Lower leg skin (tissue), 3 donors: ENCODE measurements around the gene ANAPC10.

Experiments used
- CTCF ChIP-seq, 3 donors: fragments of 450-650 bp; IDR thresholded peaks; one replicate each; pipeline ENCODE4 v1.5.1; 2016; ENCODE audit warnings: antibody characterized with exemption in 3 of 3, mild to moderate bottlenecking in 3 of 3, moderate library complexity in 2 of 3
- POLR2A ChIP-seq, 2 donors: fragments of 450-650 bp; IDR thresholded peaks; one replicate each; pipeline ENCODE4 v1.6.1; 2016 to 2017; ENCODE audit warnings: antibody characterized with exemption in 2 of 2, mild to moderate bottlenecking in 1 of 2, moderate library complexity in 1 of 2

- no peak for TF ChIP-seq CTCF (IDR thresholded peaks at IDR 0.05)
- TF ChIP-seq POLR2A (IDR thresholded peaks at IDR 0.05) = no peak
Observed at GRCh38 chr4:144985014-144985413, 113.0 kb downstream of the ANAPC10 start.
